Measurements from ENCODE around the gene CCDC71.

CCDC71 gene

DNA sequence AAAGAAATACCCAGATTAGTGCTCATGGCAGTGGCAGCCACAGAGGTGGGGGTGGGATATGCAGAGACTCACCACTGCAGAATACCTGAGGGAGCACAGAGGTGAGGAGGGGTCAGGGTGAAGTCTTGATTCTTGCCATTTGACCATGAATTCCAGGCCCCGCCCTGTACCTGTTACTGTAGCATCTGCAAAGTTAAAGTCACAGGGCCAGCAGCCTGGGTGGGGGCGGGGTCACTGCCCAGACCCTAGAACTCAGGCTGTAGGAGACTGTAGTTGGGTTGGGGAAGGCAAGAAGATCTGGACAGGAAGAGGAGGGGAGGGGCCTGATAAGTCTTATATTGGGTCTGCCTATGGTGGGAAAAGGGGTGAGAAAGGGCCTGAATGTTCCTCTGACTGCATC lies 14.5 kb downstream of the CCDC71 start:
- TF ChIP-seq, protein P1, sequence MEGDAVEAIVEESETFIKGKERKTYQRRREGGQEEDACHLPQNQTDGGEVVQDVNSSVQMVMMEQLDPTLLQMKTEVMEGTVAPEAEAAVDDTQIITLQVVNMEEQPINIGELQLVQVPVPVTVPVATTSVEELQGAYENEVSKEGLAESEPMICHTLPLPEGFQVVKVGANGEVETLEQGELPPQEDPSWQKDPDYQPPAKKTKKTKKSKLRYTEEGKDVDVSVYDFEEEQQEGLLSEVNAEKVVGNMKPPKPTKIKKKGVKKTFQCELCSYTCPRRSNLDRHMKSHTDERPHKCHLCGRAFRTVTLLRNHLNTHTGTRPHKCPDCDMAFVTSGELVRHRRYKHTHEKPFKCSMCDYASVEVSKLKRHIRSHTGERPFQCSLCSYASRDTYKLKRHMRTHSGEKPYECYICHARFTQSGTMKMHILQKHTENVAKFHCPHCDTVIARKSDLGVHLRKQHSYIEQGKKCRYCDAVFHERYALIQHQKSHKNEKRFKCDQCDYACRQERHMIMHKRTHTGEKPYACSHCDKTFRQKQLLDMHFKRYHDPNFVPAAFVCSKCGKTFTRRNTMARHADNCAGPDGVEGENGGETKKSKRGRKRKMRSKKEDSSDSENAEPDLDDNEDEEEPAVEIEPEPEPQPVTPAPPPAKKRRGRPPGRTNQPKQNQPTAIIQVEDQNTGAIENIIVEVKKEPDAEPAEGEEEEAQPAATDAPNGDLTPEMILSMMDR (IDR thresholded peaks at IDR 0.05; ENCODE audit: insufficient read depth, low read depth, low read length, missing control alignments): no peak
- no peak for DNase-seq (ENCODE audit: low read depth)
- no peak overlapping the region for H3K4me3 ChIP-seq (ENCODE audit: low read depth, low read length)

DNA sequence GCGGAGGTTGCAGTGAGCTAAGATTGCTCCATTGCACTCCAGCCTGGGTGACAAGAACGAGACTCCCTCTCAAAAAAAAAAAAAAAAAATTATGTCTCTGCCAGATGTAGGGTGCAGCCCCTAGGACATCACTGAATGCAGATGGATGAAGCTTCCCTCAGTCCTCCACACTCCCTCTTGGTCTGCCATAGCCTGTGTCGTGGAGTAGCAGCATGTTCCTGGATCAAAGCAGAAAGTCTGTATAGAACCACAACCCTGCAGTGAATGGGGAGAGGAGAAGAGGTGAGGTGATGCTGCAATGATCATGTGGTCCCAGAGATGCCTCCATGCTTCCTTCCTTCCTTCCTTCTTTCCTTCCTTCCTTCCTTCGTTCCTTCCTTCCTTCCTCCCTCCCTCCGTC lies 18.0 kb downstream of the CCDC71 start:
- H3K4me3 ChIP-seq (ENCODE audit: low read depth, low read length): no peak overlapping the region
- TF ChIP-seq, protein P1 (IDR thresholded peaks at IDR 0.05; ENCODE audit: insufficient read depth, low read depth, low read length, missing control alignments): no peak
- no peak for DNase-seq (ENCODE audit: low read depth)

DNA sequence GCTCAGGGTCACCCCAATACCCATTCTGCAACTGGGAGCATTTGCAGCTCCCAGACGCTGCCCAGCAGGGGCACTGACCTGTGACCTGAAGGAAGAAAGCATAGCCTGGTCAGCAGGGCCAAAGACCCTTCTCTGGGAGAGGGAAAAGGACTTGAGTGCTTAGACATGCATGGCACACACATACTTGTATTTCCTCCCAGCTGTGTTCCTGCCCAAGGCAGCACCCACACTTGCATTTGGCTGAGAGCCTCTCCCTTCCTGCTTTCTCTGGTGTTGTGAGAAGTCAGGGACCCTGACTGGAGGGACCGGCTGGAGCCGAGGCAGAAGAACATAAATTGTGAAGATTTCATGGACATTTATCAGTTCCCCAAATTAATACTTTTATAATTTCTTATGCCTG lies 26.1 kb downstream of the CCDC71 start:
- no peak for DNase-seq (ENCODE audit: low read depth)
- H3K4me3 ChIP-seq (ENCODE audit: low read depth, low read length): no peak overlapping the region
- TF ChIP-seq, protein P1 (IDR thresholded peaks at IDR 0.05; ENCODE audit: insufficient read depth, low read depth, low read length, missing control alignments): no peak

DNA sequence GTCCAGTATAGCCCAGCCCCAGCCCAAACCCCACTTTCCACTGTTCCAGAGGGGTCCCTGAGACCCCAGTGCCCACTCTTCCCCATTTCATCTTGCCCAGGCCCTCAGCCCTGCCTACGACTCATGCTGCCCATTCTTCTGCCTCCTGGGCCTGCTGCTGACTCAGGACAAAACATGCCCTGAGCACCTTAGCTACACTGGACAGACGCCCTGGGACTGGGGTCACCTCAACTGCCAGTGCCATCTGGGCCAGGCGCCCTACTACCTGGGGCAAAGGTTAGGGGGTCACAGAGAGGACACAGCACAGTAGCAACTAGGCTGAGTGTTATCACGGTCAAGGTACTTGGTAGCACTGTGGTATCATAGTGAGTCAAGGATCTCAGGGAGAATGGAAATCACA lies 30.6 kb downstream of the CCDC71 start:
- H3K4me3 ChIP-seq (ENCODE audit: low read depth, low read length): no peak overlapping the region
- DNase-seq (ENCODE audit: low read depth): no peak
- TF ChIP-seq, protein P1 (IDR thresholded peaks at IDR 0.05; ENCODE audit: insufficient read depth, low read depth, low read length, missing control alignments): no peak

DNA sequence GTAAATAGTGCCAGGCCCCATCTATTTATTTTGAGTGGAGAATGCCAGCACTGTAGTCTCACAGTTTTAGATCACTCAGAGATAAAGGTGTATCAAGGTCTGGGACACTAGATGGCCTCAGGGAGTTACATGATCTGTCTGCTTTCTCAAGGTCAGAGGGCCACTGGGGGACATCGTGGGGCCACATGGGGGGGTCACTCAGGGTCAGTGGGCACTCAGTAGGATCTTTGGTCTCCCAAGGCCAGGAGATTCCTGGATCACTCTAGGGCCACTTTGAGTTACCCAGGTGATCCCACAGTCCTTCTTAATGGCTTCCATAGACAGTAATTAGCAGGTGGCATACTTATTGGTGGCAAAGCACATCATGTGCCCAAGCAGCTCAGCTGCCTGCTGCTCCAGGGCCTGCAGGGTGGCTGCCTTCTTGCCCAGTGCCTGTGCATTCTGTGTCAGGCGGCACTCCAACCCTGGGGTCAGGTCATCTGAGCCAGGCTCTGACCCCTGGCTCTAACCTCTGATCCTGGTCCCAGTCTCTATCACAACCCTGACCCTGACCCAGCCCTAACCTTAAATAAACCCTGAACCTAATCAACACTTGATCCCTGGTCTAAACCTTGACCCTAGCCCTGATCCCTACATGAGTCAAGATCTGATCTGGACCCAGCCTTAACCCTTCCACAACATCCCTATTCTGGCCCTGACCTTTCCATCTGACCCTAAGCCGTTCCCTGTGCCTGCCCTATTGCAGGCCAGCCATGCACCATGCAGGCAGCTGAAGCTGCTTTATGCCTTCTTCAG lies 31.5 kb downstream of the CCDC71 start:
- no peak for DNase-seq (ENCODE audit: low read depth)
- no peak overlapping the region for H3K4me3 ChIP-seq (ENCODE audit: low read depth, low read length)
- TF ChIP-seq, protein P1 (IDR thresholded peaks at IDR 0.05; ENCODE audit: insufficient read depth, low read depth, low read length, missing control alignments): no peak

DNA sequence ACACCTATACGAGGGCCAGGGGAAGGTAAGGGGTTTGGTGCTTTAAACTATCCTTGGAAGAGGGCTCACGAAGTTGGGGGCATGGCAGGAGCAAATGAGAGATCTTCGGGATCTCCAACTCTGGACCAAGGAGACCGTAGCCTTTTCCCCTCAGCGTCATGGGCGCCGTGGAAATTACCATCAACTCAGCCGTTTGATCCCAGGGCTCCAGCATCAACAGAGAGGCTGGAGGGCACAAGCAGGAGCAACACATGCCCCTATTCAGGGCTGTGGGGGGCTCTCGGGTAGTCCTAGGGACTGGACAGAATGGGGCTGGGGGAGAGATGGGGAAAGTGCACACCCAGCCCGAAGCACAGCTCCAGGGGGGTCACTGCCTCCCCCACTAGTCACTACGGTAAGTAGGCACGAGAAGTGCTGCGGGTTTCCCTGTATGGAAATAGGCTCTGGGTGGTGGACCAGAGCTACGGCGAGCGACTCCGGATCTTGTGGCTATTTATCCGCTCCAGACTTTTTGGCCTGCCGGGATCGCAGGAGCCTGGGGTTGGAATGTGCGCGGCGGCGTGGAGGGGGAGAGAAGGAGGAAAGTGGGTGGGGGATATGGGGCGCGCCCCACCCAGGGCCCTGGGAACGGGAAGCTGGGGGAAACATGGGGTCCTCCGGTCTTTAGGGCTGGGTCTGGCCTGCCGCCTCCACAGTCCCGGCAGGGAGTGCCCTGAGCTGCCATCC lies 32.7 kb downstream of the CCDC71 start:
- TF ChIP-seq, protein P1 (IDR thresholded peaks at IDR 0.05; ENCODE audit: insufficient read depth, low read depth, low read length, missing control alignments): no peak
- no peak overlapping the region for H3K4me3 ChIP-seq (ENCODE audit: low read depth, low read length)
- no peak for DNase-seq (ENCODE audit: low read depth)

Data from GM12865 (cell line).